Activated gamma-delta T cell treated with Interleukin-2 at 50 U/mL for 16 hours (primary cell): ENCODE data around the gene PTPN18.
"Not testable (repeated sequence)": the region's sequence is repeated elsewhere in the genome, so short reads cannot be mapped to it uniquely, and the experiment has no call there.

Experiments used
- DNase-seq: peaks from one replicate; pipeline ENCODE4 v3.0.0-alpha.2; 2020

Gene PTPN18

DNA sequence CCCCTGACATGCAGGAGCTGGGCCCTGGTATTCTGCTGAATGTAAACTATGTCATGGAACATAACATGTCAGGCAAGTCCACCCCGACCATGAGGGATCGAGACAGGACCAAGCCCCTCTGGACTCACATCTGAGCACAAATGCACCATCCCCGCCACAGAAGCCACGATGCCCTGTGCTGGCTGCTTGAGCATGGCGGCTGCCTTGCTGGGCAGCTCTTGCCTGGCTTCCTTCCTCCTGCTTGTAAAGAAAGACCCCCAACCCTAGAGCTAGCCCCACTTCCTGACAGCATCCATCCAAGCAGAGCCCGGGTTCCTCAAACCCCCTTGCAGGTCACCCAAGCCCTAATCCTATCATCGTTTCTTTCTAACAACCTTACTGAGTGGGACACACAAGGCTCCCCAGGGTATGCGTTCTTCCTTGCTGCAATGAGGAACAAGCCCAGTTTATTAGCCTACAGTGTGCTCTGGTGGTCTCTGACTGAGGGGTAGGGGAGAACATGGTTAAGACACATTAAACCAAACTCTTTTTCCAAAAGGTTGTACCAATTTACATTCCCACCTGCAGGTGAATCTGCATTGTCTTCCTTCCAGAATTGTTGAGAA is 26.6 kb downstream of the PTPN18 start:
- no peak for DNase-seq

- no peak for DNase-seq
Measured at GRCh38 chr2:130385709-130386108, 29.9 kb downstream of the PTPN18 start.

DNA sequence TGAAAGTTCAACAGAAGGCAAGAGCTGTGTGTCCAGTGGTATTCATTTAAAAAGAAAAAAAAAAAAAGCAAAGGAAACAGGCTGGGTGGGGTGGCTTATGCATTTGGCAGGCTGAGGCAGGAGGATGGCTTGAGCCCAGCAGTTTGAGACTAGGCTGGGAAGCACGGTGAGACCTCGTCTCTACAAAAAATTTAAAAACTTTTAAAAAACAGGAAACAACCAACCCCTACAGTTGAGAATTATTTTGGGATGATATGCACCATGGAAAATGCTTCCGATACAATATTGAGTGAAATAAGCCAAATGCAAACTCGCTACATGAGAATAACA is 31.2 kb downstream of the PTPN18 start:
- no peak for DNase-seq

DNA sequence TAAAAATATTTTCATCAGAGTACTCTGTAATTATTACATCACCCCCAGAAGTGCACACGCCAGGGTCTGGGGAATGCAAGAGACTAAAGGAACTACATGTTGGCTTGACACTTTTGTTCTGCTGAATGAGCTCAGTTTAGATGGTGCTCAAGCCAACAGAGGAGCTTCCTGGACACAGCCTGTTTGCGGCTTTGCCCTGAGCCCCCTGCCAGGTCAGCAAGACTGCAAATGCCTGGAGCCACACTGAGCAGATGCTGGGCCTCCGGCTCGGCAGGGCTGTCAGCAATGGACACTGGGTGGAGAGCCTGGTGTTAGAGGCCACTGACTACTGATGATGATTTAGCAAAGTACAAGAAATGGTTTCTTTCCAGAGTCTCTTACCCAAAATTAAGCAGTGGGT is 31.9 kb downstream of the PTPN18 start:
- DNase-seq = no peak

DNA sequence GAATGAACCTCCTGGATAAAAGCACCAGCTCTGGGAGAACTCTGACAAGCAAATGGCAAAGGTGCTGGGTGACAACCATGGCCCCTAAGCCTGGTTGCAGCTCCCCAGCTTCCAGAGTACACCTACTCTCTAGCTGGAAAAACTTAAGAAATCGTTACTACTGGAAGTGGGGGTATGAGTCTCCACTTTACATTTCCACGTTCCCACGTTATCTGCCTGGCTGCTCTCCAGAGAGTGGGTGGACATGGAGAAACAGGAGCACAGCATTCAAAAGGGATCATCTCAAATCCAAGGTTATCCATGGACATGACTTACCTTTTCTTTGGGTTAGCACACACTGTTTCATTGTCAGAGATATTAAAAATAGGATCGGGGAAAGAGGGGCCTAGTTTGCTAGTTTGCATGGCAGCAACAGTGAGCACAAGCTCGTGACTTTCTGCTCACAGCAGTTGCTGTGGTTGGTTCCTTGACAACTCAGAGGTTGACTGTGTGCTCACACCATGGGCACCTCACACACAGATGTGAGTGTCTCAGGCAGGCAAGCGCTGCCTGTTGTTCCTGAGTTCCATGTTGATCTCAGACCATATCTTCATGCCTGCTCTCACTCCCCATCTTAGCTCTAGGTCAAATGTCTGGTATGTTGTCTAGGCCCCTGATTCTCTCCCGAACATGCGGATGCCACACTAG is 32.5 kb downstream of the PTPN18 start:
- DNase-seq = no peak

DNA sequence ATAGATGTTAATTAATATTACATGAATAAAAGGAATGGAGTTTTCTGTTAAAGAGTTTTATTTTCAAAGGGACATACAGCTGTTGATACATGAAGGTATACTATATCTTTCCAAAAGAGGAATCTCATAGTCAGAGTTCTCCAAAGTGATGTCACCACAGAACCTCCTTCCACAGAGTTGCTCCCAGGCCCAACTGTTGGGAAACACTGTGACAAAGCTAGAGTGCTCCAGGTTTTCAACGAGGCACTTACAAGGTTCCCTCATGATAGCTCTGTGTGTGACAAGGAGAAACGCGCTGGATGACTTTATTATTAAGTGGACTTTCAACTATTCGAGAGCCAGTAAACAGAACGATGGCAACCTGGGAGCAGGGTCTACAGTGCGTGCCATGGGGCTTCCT is 33.5 kb downstream of the PTPN18 start:
- no peak for DNase-seq

DNA sequence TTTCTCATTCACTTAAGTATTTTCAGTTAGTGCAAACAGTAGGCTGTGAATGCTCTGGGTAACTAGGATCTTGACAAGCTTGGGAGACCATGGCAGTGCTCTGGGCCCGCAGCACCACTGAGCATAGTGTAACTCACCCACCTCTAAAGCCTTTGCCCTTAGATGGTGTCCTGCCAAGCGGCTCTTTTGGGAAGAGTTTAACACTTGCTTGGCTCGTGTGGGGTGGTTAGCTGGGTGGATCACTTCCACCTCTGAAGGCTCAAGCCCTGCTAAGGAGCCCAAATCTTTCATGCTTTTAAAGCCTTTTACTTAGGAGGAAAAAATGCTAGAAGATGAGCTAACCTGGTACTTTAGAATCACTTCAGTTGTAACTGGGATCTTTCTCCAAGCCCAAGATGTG is 33.9 kb downstream of the PTPN18 start:
- no peak for DNase-seq

DNA sequence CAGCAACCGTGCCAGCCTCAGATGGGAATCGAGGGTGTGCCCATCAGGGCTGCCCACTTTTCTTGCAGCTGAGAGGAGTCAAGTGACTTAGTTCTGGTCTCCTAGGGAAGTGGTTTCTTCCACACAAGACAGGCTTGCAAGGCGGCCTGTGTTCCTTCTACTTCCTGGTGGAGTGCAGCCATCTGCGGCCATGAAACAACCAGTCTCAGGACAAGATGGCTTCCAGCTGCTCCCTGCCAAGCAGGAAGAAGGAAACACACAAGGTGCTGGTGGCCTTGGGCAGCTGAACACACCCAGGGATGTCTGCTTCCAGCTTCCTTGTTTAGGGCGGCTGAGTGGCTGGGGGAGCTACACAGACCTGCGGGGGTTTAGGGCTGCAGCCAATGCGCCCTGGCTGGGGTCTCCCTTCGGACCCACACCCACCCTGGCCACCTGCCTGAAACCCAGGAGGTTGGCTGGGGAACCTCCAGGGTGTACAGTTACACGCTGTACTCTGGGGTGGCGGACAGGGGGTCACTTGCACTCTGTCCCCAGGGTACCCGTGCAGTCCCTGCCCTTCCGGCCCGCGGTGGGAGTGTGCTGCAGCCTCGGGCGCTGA is 34.7 kb downstream of the PTPN18 start:
- no peak for DNase-seq

- peak; percentile 44 for DNase-seq
Measured at GRCh38 chr2:130391058-130391871, 35.4 kb downstream of the PTPN18 start.

- no peak for DNase-seq
Measured at GRCh38 chr2:130391872-130392670, 36.2 kb downstream of the PTPN18 start.

DNA sequence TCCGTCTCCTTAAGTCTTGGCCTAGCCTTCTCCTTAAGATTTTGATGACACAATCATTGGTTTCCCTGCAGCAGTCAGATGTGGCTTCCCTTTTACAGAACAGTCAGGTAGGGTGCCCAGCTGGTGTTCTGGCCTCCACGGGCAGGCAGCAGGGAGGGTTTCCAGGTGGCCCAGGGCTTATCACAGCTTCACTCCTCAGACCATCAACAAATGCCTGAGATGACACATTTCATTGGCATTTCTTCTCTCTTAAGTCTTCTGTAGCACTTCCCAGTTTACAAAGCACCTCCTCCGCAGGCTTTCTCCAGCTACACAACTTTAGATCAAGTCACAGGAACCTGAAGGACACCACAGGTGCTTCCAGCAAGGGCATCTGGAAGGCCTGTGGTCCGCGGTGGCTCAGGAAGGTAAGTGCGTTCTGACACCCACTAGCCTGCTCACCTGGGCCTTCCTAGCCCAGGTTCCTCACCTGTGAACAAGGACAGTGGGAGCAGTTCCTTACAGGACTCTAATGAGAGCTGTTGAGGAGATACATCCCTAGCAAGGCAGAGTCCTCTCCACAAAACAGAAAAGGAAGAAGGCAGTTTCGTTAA is 37.6 kb downstream of the PTPN18 start:
- DNase-seq = no peak

- DNase-seq = not testable (repeated sequence)
Measured at GRCh38 chr2:130406280-130406679, 50.4 kb downstream of the PTPN18 start.

DNA sequence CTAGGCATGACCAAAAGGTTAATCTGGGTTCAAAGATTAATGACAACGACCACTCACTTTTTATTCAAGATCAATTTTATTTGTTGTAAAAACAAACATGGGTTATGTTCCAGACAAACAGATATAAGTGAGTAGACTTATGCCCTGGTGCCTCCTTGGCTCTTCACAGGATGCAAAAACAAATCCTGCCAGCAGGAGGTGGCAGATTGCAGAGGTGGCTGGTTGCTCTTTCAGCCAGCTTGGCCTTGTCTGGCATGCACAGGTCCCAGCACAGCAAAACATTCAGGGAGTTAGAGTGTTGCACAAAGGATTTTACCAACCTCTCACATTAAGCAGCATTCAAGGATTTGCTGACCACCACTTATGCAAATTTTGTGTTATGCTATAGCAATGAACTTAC is 60.8 kb downstream of the PTPN18 start:
- not testable (repeated sequence) for DNase-seq

GRCh38 chr2:130418845-130419244 is 63.0 kb downstream of the PTPN18 start:
- DNase-seq = not testable (repeated sequence)
